AG04449 (cell line): ENCODE data around the gene TRAPPC14.

Source experiments
- CTCF ChIA-PET: fragments of 350-600 bp; formaldehyde crosslinking; extraction: SDS; loops from one replicate; lab custom pipeline; 2021; ENCODE audit warnings: antibody characterized with exemption; lab: Yijun Ruan, JAX
- POLR2A ChIA-PET: fragments of 400-600, 350-600 bp; formaldehyde crosslinking; extraction: SDS; loops from one replicate; lab custom pipeline; 2020; ENCODE audit warnings: antibody characterized with exemption, inconsistent platforms; lab: Yijun Ruan, JAX
- DNase-seq: peaks from one replicate; pipeline ENCODE4 v3.0.0-alpha.2; 2010; ENCODE audit warnings: low read depth, low spot score
- H3K4me3 ChIP-seq: 2 replicates; pipeline ENCODE4 v1.5.1; 2011; ENCODE audit warnings: low read depth, mild to moderate bottlenecking, control low read depth, low read length
- CTCF ChIP-seq: IDR thresholded peaks from one replicate; pipeline ENCODE4 v1.5.1; 2011; ENCODE audit warnings: mild to moderate bottlenecking, moderate library complexity, low read length, control low read depth, inconsistent platforms; ENCODE audit not compliant: insufficient read depth; ENCODE audit errors: missing control alignments

The TRAPPC14 gene

GRCh38 chr7:100166970-100167911 is 8.7 kb upstream of the TRAPPC14 start:
- DNase-seq, result no peak
- ChIA-PET CTCF (interaction anchor here (1.2 to 2.7 kb wide), 7 partner anchors 9 to 51 kb away, joined by 3 to 12 read pairs (median 7); partner anchors contain the start of genes GPC2, STAG3 and TRAPPC14), POLR2A (interaction anchor here (1.4 kb wide), 1 partner anchor 11 kb away, joined by 5 read pairs; no protein-coding TSS in a partner anchor)
- no peak overlapping the region; the same call in 1 of the 2 replicates for H3K4me3 ChIP-seq
- TF ChIP-seq CTCF, result no peak

GRCh38 chr7:100166317-100166940 is 7.9 kb upstream of the TRAPPC14 start:
- POLR2A ChIA-PET, result no interaction called here
- CTCF ChIA-PET, result interaction anchor here (1.3 to 2.7 kb wide), 3 partner anchors 11 to 17 kb away, joined by 3 to 12 read pairs (median 10); partner anchors contain the start of genes GPC2 and STAG3
- no peak overlapping the region for H3K4me3 ChIP-seq
- no peak for TF ChIP-seq CTCF
- no peak for DNase-seq

GRCh38 chr7:100163871-100164270 is 5.3 kb upstream of the TRAPPC14 start:
- POLR2A ChIA-PET, result interaction anchor here (1.4 kb wide), 1 partner anchor 15 kb away, joined by 3 read pairs; the partner anchor contains the start of gene LAMTOR4
- DNase-seq, result no peak
- H3K4me3 ChIP-seq, result no peak overlapping the region
- TF ChIP-seq CTCF, result no peak
- CTCF ChIA-PET, result interaction anchor here (0.9 kb wide), 1 partner anchor 26 kb away, joined by 3 read pairs; no protein-coding TSS in a partner anchor

DNA sequence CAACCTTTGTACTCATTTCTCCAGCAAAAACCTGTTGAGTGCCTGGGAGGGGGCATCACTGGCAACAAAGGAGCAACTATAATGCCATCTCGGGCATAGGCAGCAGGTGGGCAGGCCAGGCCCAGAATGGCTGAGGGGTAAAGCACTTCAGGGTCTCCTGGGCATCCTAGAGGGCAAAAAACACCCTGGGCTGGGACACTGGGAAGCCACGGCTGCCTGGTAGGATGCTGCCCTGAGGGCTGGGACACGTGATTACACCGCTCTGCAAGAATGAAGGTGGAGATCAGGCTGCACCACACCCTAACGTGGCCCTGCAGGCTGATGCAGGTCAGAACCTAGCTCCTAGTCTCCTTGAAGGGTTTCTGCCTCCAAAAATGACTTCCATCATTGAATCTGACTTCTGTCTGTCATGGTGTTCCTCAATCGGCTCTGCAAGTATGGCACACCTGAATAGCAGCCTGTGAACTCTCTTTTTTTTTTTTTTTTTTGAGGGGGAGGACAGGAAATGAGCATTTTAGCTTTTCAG is 4.5 kb upstream of the TRAPPC14 start:
- H3K4me3 ChIP-seq, result no peak overlapping the region

GRCh38 chr7:100160067-100160466 is 1.5 kb upstream of the TRAPPC14 start:
- no peak for DNase-seq

More for the DNA sequence above, 4.5 kb upstream of the TRAPPC14 start:
- no peak for TF ChIP-seq CTCF
- DNase-seq, result no peak
- CTCF ChIA-PET, result no interaction called here
- POLR2A ChIA-PET, result interaction anchor here (1.4 kb wide), 1 partner anchor 14 kb away, joined by 3 read pairs; the partner anchor contains the start of gene LAMTOR4

More at GRCh38 chr7:100160067-100160466, 1.5 kb upstream of the TRAPPC14 start:
- POLR2A ChIA-PET, result interaction anchor here (1.2 kb wide), 1 partner anchor 17 kb away, joined by 4 read pairs; the partner anchor contains the start of gene GPC2
- H3K4me3 ChIP-seq, result no peak overlapping the region
- no peak for TF ChIP-seq CTCF
- CTCF ChIA-PET, result interaction anchor here (1.1 to 1.3 kb wide), 2 partner anchors 8 to 29 kb away, joined by 3 to 4 read pairs; partner anchors contain the start of gene GAL3ST4
